ENCODE results near the gene TMEM25. TPM values are rescaled to one million over a fixed set of nuclear protein-coding genes. Genes with fewer than 3 reads are reported as not detected.
A peak's percentile ranks its signal among the peaks of the same experiment; 100 is the strongest.

TMEM25 gene
- total RNA-seq, 1 experiment from 2014 or later, result 24.5 TPM

DNA sequence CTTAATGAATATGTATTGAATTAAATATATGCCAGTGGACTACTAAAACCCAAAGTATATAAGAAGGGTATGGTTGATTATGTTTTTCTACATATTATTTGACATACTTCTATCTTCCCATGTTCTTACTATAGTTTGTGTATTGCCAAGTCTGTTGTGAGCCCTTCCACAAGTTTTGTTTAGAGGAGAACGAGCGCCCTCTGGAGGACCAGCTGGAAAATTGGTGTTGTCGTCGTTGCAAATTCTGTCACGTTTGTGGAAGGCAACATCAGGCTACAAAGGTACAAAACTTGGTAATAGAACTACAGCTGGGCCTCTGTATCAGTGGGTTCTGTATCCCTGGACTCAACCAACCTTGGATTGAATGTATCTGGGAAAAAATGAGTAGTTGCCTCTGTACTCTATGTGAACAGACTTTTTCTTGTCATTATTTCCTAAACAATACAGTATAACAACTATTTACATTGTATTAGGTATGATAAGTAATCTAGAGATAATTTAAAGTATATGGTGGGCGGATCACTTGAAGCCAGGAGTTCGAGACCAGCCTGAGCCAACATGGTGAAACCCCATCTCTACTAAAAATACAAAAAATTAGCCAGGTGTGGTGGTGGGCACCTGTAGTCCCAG, 42.4 kb upstream of the TMEM25 start:
- Histone ChIP-seq H3K9me3 (ENCODE audit: control insufficient read depth, low read depth, low read length) (no peaks in the 10 kb centered on the region), H3K27me3 (ENCODE audit: insufficient read depth, low read length) (no peaks in the 10 kb centered on the region), H3K9ac (ENCODE audit: extremely low read depth, insufficient read length, low read length) (no peak overlapping the region), H3K4me1 (ENCODE audit: insufficient read depth, low read length) (no peaks in the 10 kb centered on the region), H2BK12ac (ENCODE audit: insufficient read length, low read depth, low read length) (no peak overlapping the region), H2AFZ (ENCODE audit: low read length) (no peak overlapping the region), H3K79me1 (ENCODE audit: insufficient read depth, low read depth, low read length, poor library complexity, severe bottlenecking) (no peaks in the 10 kb centered on the region), H2BK5ac (ENCODE audit: insufficient read length, low read length) (no peak overlapping the region), H2BK20ac (ENCODE audit: low read depth, low read length, poor library complexity, severe bottlenecking) (no peak overlapping the region), H4K5ac (ENCODE audit: insufficient read length, low read depth, low read length) (no peak overlapping the region), H3K56ac (ENCODE audit: insufficient read length, low read depth, low read length) (no peak overlapping the region), H3T11ph (ENCODE audit: low read length) (no peak overlapping the region), H4K20me1 (ENCODE audit: control insufficient read depth, insufficient read depth, insufficient read length) (no peaks in the 10 kb centered on the region), H3K23ac (ENCODE audit: insufficient read length, low read depth, low read length) (no peak overlapping the region), H3K27ac (ENCODE audit: insufficient read length, low read depth, low read length) (no peak overlapping the region), H4K91ac (ENCODE audit: insufficient read length, low read depth, low read length) (no peak overlapping the region), H3K79me2 (ENCODE audit: insufficient read depth, low read length) (no peaks in the 10 kb centered on the region), H3K18ac (ENCODE audit: insufficient read length, low read depth, low read length) (no peak overlapping the region), H2BK15ac (ENCODE audit: low read depth, low read length) (no peak overlapping the region), H3K4ac (ENCODE audit: low read depth, low read length) (no peak overlapping the region), H4K8ac (replicated peaks; ENCODE audit: insufficient read length, low read depth, low read length) (no peak overlapping the region), H3K23me2 (ENCODE audit: insufficient read length, low read depth, low read length, poor library complexity, severe bottlenecking) (no peaks in the 10 kb centered on the region), H3K4me2 (ENCODE audit: insufficient read depth, insufficient read length, low read length) (no peak overlapping the region), H2BK120ac (ENCODE audit: low read depth, low read length, poor library complexity, severe bottlenecking) (no peak overlapping the region), H2AK5ac (ENCODE audit: insufficient read length, low read length) (no peak overlapping the region), H3K14ac (ENCODE audit: insufficient read depth, low read length) (no peak overlapping the region)
- no CpG with 5 or more reads among the region's 7 CpGs for WGBS (ENCODE audit: extremely low coverage, insufficient read length, low lambda C conversion rate)
- peaks cover 22 to 72% (median 69%) of the 10 kb centered on the region in 3 experiments for H3K36me3 Mint-ChIP-seq (ENCODE audit: insufficient read depth in 1 of 3, low read depth in 3 of 3)
- H3K4me3 Mint-ChIP-seq, result no peak overlapping the region
- no peaks in the 10 kb centered on the region for H3K27me3 Mint-ChIP-seq (ENCODE audit: low read depth)
- H3K27ac Mint-ChIP-seq, result 0 out of 7 replicates have a peak overlapping the region, but pooled peaks of 1 of the 3 experiments have one; percentile 32
- TF ChIP-seq, protein P1, sequence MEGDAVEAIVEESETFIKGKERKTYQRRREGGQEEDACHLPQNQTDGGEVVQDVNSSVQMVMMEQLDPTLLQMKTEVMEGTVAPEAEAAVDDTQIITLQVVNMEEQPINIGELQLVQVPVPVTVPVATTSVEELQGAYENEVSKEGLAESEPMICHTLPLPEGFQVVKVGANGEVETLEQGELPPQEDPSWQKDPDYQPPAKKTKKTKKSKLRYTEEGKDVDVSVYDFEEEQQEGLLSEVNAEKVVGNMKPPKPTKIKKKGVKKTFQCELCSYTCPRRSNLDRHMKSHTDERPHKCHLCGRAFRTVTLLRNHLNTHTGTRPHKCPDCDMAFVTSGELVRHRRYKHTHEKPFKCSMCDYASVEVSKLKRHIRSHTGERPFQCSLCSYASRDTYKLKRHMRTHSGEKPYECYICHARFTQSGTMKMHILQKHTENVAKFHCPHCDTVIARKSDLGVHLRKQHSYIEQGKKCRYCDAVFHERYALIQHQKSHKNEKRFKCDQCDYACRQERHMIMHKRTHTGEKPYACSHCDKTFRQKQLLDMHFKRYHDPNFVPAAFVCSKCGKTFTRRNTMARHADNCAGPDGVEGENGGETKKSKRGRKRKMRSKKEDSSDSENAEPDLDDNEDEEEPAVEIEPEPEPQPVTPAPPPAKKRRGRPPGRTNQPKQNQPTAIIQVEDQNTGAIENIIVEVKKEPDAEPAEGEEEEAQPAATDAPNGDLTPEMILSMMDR (conservative IDR thresholded peaks at IDR 0.05), result peak; percentile 89
- peak; percentile 74 for DNase-seq
- no peaks in the 10 kb centered on the region for H3K4me1 Mint-ChIP-seq
- H3K9me3 Mint-ChIP-seq, result no peaks in the 10 kb centered on the region

All from H9 (cell line).